ENCODE data around the gene DCST1. TPM values are rescaled to one million over a fixed set of nuclear protein-coding genes. Genes with fewer than 3 reads are reported as not detected.
A peak's percentile ranks its signal among the peaks of the same experiment; 100 is the strongest.

Gene DCST1
- total and polyA plus RNA-seq, 12 donors, result not detected

GRCh38 chr1:155083865-155084721 is 50.5 kb downstream of the DCST1 start:
- peak; percentile 54 to 80 (median 66) for DNase-seq
- Histone ChIP-seq H3K4me1 (replicated peaks in 1 of 2) (peaks cover 31 to 54% of the 10 kb centered on the region in 2 donors), H3K27ac (no peak overlapping the region), H3K9me3 (replicated peaks in 1 of 3) (no peaks in the 10 kb centered on the region), H3K27me3 (peaks cover 44% of the 10 kb centered on the region), H3K36me3 (replicated peaks in 1 of 2) (no peaks in the 10 kb centered on the region), H3K4me3 (peak overlapping the region in 1 of 4 donors; percentile 56)
- no peak for TF ChIP-seq POLR2A (IDR thresholded peaks at IDR 0.05)
- no peak for TF ChIP-seq CTCF (IDR thresholded peaks at IDR 0.05)
- intact Hi-C loops (cut with DNase I), result loop anchor here (2.0 to 5.0 kb wide), 2 partner anchors 21 to 37 kb away; partner anchors contain the start of gene EFNA4 (in 1 of the 2)
- WGBS, 4 donors, result 26 to 57% (median 29%) methylated on average over 8 to 21 of the region's 21 CpGs

GRCh38 chr1:155084722-155085503 is 51.3 kb downstream of the DCST1 start:
- Histone ChIP-seq H3K27ac (peak overlapping the region; percentile 72 to 91 (median 81)), H3K4me1 (replicated peaks in 1 of 2) (peaks cover 23 to 46% of the 10 kb centered on the region in 2 donors), H3K27me3 (peaks cover 42% of the 10 kb centered on the region), H3K36me3 (replicated peaks in 1 of 2) (no peaks in the 10 kb centered on the region), H3K4me3 (peak overlapping the region in 3 of 4 donors; percentile 56 to 60 (median 59)), H3K9me3 (replicated peaks in 1 of 3) (no peaks in the 10 kb centered on the region)
- peak in 1 of 2 donors; percentile 52 for TF ChIP-seq POLR2A (IDR thresholded peaks at IDR 0.05)
- TF ChIP-seq CTCF (IDR thresholded peaks at IDR 0.05), result peak; percentile 90 to 99 (median 98)
- WGBS, 4 donors, result 0 to 1% (median 1%) methylated on average over 19 to 67 of the region's 67 CpGs
- intact Hi-C loops (cut with DNase I), result loop anchor here (2.0 to 5.0 kb wide), 2 partner anchors 22 to 38 kb away; partner anchors contain the start of gene EFNA4 (in 1 of the 2)
- DNase-seq, result peak; percentile 92 to 96 (median 94)

GRCh38 chr1:155085504-155086127 is 52.0 kb downstream of the DCST1 start:
- WGBS, 4 donors, result 1 to 3% (median 2%) methylated on average over 14 to 32 of the region's 32 CpGs
- DNase-seq, result peak; percentile 74 to 87 (median 79)
- peak overlapping the region; percentile 72 to 91 (median 81) for H3K27ac ChIP-seq
- H3K27me3 ChIP-seq, result peaks cover 35% of the 10 kb centered on the region
- no peaks in the 10 kb centered on the region for H3K9me3 ChIP-seq (replicated peaks in 1 of 3)
- no peaks in the 10 kb centered on the region for H3K36me3 ChIP-seq (replicated peaks in 1 of 2)
- peak overlapping the region in 2 of 4 donors; percentile 56 to 59 for H3K4me3 ChIP-seq
- intact Hi-C loops (cut with DNase I), result loop anchor here in 1 of 2 donors (2.0 kb wide), 1 partner anchor 23 kb away; the partner anchor contains the start of gene EFNA4
- TF ChIP-seq CTCF (IDR thresholded peaks at IDR 0.05) (no peak), POLR2A (IDR thresholded peaks at IDR 0.05) (no peak)
- H3K4me1 ChIP-seq (replicated peaks in 1 of 2), result peaks cover 16 to 39% of the 10 kb centered on the region in 2 donors
